GM21717 (cell line): ENCODE results near the gene NRG2.

Experiments
- ATAC-seq: cut with Tn5 transposase; IDR thresholded peaks from one replicate; pipeline ENCODE4 v1.9.1; 2021; ENCODE audit warnings: mild to moderate bottlenecking, moderate library complexity; ENCODE audit not compliant: unreplicated experiment

NRG2 gene

DNA sequence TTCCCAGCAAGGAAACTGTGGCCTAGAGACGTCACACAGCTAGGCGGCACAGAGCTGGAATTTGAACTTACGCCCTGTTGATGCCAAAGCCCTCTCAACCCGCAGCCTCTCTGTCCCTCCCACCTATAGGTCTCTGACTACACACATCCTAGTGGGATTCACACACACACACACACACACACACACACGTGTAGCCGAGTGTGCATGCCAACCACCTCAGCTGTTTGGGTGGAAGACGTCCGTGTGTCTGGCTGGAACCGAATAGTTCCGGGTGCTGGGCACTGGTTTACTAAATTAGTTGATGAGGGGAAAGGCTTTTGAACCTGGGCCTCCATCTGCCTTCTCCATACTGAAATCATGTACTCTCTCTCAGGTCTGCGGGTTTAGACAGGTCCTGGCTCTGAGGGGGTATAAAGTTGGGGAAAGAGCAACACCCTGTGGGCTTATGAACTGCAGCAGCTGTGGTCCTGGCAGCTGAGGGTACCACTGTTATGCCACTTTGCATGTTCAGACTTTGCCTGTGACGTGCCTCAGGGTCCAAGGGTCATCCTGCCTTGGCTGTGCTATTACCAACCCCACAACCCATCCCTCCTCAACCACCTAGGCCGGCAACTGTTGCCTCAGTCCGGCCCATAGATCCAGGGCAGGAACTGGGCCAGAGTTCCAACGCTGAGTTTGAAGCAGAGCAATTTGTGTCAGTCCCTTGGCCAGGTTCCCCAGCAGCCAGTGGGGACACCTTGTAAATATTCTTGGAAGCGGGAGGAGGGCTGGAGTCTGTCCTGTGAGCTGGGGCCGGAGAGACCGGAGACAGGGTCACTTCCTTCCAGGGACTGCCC is 197.0 kb downstream of the NRG2 start:
- ATAC-seq, result no peak

DNA sequence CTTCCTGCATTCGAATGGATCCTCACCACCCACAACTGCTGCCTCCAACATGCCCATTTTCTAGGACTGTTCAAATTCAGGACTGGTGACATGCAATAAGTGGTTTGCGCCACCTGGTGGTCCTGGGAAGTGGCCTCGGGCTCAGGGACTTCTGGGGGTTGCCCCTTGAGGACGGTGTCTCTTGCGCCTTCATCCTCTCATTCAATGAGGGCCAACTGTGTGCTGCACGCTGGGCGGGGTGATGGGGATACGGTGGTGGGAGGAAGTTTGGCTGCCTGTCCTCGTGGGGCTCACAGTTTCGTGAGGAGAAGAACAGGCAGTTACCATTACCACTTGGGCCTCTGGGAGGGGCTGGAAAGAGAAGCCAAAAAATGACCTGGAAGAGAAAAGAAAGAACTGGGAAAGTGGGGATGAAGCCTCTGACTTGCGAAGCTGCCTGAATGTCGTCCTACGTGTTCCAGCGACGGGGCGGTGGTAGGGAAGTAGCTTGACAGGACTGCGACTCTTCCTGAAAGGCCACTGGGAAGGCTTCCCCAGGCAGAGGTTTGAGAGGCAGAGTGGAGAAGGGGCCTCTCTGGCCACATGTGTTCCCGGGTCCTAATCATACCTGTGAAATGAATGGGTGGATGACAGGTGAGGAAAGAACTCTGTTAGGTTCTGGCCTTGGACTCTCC is 198.5 kb downstream of the NRG2 start:
- ATAC-seq, result peak; percentile 44

DNA sequence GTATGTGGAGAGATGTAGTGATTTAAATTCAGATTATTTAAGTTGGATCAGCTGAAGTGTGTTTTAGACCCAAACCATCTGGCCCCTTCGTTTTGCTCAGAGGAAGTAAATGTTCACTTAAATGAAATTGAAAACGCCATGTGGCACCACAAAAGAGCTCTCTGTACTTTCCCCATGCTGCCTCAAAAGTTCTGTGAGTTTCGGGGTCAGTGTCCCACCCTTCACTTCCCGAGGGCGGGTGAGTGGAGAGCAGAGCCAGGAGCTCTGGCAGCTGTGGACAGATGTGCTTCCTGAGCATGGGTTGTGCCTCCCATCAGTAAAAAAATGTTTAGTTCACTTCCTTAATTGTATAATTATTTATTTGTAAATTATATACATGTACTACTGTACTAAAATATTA is 199.1 kb downstream of the NRG2 start:
- ATAC-seq, result no peak

DNA sequence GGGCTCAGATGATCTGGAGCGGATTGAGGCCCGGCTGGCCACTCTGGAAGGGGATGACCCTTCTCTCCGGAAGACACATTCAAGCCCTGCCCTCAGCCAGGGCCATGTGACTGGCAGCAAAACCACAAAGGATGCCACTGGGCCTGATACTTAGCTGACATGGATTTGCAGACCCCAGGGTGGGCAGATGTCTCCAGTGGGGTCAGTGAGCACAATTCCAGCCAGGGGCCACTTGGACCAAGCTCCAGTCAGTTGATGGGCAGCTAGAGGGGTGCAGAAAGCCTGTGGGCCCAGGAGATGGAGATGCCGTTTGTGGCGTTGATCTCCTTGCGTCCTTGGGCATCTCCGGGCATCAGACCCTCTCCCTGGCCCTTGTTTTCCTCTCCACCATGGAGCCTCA is 200.8 kb downstream of the NRG2 start:
- ATAC-seq, result no peak

DNA sequence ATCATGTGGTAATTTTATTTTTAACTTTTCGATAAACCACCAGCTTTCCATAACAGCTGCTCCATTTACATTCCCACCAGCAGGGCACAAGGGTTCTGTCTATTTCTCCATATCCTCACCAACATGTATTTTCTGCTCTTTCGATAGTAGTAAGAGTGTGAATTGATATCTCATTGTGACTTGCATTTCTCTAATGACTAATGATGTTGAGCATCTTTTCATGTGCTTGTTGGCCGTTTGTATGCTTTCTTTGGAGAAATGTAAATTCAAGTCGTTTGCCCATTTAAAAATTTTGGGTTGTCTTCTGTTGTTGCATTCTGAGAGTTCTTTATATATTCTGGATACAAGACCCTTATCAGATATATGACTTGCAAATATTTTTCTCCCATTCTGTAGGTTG is 201.6 kb downstream of the NRG2 start:
- ATAC-seq, result no peak

DNA sequence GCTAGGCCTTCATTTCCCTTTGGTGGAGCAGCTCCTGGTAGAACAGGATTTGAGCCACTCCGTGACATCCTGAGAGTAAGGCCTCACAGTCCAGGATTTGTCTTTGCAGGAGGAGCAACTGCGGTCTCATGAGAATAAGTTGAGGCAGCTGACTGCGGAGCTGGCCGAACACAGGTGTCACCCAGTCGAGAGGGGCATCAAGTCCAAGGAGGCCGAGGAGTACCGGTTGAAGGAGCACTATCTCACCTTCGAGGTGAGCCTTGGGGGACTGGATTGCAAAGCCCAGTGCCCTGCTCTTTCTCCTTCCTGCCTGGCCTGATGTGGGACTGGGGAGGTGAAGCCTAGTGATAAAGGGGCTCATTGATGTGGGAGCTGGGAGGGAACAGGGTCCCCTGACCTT is 203.2 kb downstream of the NRG2 start:
- no peak for ATAC-seq

DNA sequence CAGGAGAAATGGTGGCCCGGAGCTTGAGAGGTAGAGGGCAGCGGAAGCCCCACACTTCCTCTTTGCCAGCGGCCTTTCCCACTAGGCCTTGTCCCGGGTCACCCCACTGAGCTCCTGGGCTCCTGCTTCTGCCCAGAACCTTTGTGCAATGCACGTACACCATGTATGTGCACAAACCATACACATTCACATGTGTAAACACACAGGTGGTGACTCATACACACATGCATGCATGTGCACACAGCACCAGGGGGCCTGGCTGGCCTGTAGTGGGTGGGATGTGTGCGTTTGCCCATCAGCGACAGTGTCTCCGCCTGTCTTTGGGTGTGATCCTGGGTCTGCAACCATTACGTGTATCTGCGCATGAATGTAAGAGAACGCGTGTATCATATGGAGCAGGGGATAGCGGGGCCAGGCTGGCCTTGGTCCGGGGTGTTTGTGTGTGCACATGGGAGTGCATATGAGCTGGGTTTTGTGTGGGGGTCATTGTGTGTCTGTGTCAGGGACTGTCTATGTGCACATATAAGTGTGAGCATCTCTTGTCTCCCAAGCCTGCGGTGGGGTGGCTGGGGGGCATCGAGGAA is 203.8 kb downstream of the NRG2 start:
- no peak for ATAC-seq

DNA sequence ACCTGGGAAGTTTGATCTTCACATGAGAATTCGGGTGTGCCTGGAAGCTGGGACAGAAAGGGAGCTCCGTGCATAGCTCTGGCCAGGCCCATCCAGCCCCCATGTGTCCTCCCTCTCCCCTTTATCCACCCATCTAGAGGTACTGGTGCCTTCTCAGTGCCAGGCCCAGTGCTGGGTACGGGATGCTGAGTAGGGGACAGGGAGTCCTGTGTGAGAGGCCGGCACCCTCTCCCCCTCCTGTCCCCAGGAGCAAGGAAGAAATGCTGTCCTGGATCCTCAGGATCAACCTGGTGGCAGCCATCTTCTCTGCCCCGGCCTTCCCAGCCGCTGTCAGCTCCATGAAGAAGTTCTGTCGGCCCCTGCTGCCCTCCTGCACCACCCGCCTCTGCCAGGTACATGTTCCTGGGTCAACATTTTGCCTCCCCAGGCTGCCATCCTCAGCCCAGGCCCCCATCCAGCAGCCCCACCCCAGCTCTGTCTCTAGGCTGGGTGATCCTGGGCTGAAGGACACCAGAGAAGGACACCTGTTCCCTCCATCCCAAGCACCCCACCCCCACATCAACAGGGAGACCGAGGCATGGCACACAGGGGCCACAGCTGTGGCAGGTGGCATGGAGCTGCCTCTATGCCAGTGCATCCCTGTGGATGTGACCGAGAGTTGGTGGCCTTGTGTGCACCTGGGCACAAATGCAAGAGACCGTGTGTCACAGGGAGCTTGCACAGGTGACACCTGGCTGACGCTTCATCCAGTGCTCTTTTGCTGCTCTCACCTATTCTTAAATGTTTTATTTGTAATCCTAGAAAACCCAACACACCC is 204.5 kb downstream of the NRG2 start:
- no peak for ATAC-seq

DNA sequence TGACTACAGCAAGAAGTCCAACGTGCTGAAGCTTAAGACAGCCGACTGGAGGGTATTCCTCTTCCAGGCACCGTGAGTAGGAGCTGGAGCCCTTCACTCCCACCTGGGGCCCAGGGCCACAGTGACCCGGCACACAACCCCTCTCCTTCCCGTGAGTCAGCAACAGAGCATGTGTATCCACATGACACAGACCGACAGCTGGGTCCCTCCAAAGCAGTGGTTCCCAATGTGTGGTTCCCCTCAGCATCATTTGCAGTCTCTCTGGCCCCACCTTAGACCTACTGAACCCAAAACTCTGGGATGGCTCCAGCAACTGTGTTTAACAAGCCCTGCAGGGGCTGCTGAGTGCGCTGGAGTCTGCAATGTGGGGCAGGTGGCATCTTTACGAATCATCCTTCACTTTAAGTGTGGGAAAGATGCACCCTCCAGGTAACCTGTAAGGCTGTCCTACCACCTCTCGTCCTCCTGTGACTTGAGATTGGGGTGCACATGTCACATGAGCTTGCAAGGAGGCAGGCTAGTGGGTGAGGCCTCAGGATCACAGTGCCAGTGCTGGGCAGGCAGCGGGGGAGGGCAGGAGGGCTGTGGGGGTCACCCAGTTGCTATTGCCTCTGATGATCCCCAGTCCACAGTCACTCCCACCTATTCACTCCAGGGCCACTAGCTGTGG is 205.3 kb downstream of the NRG2 start:
- ATAC-seq, result no peak

DNA sequence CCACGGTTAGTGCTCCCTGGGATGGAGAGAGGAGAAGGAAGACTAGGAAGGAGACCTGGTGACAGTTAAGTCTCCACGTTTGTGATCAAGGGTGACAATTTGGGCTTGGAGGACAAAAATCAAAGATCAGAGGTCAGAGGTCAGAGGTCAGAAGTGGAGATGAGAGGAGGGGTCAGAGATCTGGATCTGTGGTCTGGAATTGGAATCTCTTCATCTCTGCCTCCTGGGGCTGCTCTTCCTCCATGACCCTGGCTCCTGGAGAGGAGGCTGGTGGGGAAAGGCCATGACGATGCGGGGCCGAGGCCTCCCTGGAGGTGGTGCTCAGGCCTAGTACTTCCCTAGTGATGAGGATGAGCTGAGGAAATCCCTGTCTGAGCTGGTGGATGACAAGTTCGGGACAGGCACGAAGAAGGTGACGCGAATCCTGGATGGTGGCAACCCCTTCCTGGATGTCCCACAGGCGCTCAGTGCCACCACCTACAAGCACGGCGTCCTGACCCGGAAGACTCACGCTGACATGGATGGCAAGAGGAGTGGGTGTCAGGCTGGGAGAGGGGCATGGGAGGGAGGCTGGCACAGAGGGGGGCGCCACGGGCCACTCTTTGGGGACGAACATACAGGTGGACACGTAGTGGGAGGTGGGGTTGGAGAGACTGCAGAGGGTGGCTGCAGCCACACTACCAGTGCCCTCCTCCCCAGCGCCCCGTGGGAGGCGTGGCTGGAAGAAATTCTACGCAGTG is 206.5 kb downstream of the NRG2 start:
- no peak for ATAC-seq

DNA sequence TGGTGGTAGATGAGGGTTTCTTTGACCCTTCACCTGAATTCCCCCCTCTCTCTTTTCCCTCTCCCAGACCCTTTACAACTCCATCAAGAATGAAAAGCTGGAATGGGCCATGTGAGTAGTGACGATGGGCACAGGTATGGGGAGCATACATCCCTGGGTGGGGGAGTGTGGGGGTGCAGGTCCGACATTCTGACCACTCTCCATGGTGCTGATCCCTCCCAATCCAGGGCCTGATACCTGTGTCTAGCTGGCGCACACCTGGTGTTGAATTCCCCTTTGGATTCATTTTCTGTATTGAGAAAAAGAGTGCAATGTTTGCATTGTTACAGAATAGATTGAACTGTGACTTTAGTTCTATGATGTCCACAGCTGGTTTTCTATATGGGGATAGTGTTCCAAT is 207.4 kb downstream of the NRG2 start:
- ATAC-seq, result no peak

DNA sequence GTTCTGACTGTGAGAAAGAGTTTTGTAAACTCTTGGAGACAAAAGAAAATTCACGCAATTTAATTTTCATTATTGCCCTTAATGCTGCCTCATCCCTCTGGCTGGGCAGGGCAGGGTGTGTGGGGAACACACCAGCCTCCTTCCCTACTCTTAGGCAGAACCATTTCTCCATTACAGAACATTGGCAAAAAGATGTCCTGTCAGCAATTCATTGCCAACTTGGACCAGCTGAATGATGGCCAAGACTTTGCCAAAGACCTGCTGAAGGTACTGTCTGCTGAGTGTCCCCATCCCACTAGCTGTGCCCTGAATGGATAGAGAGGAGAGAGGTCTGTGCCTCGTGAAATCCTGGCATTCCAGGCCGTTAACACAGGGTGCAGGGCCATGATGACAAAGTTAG is 209.6 kb downstream of the NRG2 start:
- ATAC-seq, result no peak

DNA sequence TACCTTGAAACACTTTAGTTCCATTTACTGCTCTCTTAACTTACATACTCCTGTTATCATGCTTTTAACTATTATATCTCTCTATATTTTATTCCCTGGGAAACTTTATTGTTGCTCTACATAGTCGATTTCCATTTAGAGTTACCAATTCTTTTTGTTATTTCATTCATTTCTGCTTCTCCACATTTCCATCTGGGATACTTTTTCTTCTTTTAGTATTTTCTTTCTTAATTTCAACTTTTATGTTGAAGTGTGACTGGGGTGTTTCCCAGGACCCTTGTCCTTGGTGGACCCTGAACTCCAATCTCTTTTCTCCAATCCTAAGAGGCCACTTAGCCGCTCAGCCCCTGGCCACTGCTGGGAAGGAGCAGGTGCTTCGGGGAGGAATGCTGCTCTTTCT is 211.5 kb downstream of the NRG2 start:
- ATAC-seq, result no peak

DNA sequence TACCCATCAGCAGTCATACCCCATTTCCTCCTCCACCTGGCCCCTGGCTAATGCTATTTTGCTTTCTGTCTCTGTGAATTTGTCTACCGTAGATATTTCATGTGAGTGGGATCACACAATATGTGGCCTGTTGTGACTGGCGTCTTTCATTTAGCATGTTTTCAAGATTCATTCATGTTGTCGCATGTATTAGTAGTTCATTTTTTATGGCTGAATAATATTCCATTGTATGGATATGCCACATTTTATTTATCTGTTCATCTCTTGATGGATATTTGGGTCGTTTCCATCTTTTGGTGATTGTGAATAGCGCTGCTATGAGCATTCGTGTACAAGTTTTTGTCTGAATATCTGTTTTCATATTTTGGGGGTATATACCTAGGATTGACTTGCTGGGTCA is 213.6 kb downstream of the NRG2 start:
- ATAC-seq, result no peak

DNA sequence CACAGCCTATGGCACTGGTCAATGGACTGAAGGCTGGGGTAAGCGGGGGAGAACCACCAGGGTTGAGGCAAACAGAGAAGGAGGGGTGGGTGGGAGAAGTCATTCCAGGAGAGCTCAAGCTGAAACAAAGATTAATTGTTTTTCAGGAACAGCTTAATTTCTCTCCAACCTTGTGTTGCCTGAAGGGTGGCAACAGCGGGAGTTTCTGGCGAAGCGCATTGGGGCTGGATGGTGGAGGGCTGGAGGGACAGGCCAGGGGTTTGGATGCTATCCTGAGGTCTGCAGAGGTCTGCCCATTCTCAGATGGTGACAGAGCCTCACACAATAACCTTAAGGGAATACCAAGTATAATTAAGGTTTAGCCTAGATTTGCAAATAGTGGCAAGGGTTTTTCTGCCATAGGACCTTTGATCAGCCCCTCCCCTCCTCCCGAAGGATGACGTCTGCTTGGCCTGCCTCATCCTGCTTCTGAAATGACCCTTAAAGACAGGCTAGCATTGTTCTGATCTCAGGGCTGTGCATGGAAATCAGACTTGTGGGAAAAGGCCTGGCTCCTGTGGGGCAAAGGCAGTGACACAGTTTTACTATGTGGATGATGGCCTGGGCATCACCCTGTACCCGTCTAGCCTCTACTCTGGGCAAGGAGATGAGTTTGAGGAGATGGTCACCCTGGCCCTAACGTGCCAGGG is 214.7 kb downstream of the NRG2 start:
- no peak for ATAC-seq

DNA sequence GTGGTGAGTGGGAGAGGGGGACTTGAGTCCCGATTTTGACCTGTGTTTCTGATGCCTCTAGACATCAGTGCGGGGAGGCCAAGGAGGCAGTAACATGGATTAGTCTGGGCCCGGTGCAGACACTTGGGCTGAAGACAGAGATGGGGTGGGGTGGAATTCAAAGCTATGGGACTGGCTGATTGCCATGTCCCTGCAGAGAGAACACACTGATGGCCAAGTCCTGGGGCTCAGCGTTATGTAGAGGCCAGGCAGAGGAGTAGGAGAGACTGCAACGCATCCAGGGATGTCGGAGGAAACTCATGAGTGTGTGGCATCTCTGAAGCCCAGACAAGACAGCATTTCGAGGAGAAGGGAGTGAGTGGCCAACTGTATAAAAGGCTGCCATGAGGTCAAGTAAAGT is 217.4 kb downstream of the NRG2 start:
- ATAC-seq, result no peak

DNA sequence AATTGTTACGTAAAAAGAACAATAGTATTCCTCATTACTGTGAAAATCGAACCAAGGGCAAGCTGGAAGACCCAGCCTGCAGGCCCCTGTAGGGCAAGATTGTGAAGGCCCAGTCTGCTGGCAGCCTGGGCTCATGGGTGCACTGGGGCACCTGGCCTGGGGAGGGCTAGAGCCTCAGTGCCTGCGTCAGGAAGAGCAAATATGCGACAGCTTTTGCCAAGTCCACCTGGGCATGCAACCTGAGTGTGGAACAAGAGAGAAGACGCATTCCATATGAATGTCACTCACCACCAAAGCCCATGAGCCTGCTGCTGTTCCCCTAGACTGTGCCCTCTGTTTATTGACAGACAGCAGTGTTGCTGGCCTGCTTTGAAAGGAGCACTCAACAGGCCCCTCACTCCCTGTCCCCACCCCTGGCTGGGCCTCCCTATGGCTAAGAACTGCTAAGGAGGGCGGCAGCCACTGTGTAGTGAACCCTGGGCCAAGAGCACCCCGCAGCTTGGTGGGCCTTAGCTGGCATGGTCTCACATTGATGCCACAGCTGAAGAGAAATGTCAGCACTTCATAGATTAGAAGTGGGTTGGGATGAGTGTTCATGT is 219.2 kb downstream of the NRG2 start:
- ATAC-seq, result no peak

DNA sequence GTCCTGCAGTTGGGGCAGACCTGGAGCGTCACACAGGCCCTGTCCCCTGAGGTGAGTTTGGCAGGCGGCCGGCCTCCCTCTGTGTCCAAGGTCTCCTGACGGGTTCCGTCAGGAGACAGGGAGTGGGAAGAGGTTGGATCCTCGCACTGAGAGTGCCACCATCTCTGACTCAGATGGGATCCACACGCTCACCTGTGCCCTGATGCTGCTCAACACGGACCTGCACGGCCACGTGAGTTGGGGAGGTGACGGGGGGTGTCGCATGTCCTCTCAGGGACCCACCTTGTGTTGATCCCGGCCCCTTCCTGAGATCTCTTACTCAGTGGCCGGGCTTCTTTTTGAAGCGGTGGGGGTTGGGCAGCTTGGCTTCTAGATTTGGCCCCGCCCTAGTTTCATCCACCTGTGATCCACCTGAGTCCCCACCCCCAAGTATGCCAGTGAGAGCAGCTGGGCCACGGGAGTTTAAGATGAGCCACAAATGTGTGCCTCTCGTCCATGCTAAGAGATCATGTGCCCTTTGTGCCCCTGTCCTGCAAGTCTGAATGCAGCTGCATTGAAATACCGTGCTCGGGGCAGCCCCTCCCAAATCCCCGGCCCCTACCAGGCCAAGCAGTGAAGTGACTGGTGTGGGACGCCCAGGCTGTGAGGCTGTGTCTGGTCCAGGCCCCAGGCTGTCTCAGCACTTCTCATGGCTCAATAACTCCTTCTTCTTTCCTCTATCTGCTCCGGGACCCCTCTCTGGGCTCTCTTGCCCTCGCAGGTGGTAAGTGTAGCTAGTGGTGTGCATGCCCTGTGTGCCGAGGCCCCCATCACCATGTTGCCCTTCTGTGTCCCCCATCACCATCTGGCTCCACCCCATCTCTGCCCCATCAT is 220.3 kb downstream of the NRG2 start:
- ATAC-seq, result no peak
